NCI-H2171 treated with DMSO at 0.1 percent for 48 hours (cell line): ENCODE measurements around the gene SMIM29.
A peak's percentile ranks its signal among the peaks of the same experiment; 100 is the strongest.

Source experiments
- DNase-seq: peaks from one replicate; lab custom pipeline; 2025; lab: John Stamatoyannopoulos, UW

SMIM29 gene

DNA sequence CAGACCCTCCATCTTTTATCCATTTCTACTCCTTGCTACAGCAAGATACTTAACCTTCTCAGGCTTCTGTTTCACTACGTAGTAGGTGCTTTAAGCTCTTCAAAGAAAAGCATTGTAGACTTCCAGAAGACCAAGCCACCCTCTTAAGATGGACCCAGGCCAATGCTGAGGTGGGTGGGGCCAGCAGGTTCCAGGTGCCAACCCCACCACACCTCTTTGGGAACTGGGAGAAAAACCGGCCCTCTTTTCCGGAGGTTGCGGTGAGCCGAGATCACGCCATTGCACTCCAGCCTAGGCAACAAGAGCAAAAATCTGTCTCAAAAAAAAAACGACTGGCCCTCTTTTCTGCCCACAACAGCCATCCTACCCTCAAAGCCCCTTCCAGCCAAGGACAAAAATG lies 22.7 kb downstream of the SMIM29 start:
- DNase-seq: no peak

DNA sequence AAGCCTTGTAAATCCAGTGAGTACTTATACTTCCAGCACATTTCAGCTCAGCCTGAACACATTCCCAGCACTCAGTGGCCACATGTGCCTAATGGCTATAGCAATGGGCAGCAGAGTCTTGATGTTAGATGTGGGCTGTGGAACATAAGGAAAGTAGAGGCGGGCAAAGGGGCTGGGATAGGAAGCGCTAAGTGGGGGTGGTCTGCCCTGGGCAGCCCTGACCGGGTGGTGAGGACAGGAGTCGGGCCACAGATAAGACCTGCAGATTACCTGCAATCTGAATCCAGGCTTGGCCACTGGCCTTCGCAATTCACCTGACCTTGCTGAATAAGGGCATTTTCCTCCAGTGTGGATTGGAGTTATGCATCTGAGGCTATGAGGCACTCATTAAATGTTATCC lies 23.3 kb downstream of the SMIM29 start:
- no peak for DNase-seq

DNA sequence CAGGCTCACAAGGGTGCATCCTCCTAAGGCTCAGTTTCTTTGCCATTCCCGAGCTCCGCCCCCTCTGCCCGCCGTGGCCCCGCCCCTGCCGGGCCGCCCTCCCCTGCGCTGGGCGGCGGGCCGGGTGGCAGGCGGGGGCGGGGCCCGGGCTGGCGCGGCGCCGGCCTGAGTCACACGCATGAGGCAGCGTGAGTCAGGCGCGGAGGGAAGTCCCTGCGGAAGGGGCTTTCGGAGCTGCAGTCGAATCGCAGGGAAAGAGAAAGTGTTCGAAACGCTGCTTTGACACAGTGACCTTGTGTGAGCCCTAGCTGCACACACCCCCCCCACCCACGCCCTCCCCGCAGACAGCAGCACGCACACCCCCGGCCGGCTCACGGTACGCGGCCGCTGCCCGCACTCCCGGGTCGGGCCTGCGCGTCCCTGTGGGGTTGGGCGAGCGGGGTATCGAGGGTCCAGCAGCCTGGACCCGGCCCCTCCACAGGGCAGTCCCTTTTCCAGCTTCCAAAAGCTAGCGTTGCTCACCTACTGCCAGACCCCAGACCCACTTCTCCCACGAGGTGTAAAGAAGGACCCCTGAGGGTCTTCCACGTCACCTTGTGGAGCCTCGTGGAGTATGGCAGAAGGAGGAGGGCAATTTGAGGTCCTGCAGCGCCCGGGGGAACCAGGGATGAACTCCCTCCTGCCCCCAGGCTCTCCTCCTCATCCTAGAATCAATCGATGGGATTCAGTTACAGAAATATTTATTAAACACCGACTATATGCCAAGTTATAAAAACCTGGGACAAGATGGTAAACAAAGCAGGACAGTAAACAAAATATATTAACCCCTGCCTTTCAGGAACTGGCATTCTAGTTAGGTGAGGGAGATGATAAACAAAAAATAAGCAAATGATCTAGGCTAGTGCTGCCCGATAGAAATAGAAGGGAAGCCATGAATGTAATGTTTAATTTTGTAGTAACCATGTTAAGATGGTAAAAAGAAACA lies 24.6 kb downstream of the SMIM29 start:
- peak; percentile 90 for DNase-seq

DNA sequence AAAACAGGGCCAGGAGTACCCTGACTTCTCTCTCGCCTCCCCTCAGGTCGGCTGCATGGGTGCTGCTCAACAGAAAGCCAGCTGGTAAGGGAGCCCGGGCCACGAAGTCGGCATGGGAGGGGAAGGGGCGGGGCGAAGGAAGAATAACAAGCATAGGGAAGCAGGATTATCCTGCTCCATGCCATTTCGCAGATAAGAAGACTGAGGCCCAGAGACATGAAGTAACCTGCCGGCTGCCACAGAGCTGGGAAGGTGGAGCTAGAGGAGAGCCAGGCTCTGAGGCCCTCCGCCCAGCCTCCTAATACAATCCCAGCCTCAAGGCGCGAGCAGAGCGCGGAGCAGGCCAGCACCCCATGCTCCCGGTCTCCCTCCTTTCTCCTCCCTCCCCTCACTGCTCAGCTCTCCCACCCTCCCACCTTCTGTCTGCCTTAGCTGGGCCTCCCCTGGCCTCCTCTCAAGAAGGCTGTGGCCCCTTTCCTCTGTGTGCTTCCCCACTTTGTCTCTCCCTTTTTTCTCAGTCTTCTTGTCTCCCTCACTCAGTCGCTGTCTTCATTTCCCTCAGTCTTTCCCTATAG lies 25.3 kb downstream of the SMIM29 start:
- no peak for DNase-seq

DNA sequence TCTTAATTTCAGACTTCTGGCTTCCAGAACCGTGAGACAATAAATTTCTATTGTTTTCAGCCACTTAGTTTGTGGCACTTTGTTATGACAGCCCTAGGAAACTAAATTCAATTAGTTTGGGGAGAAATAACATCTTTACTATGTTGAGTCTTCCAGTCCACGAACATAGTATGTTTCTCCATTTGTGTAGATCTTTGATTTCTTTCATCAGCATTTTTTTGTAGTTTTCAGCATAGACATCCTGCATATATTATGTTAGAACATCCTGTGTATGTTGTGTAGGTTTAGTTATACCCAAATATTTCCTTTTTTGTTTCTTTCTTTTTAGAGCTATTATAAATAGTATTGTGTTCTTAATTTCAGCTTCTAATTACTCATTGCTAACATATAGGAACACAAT lies 30.1 kb downstream of the SMIM29 start:
- DNase-seq: no peak

DNA sequence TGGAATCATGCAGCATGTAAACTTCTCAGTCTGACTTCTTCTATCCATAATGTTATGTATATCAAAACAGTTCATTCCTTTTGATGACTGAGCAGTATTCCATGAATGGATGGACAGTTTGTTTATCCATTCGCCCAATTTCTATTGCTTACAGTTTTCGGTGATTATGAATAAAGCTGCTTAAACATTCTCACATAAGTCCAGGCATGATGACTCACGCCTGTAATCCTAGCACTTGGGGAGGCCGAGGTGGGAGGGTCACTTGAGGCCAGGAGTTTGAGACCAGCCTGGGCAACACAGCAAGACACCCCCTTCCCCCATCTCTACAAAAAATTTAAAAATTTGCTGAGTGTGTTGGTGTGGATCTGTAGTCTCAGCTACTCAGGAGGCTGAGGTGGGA lies 35.0 kb downstream of the SMIM29 start:
- DNase-seq: no peak

DNA sequence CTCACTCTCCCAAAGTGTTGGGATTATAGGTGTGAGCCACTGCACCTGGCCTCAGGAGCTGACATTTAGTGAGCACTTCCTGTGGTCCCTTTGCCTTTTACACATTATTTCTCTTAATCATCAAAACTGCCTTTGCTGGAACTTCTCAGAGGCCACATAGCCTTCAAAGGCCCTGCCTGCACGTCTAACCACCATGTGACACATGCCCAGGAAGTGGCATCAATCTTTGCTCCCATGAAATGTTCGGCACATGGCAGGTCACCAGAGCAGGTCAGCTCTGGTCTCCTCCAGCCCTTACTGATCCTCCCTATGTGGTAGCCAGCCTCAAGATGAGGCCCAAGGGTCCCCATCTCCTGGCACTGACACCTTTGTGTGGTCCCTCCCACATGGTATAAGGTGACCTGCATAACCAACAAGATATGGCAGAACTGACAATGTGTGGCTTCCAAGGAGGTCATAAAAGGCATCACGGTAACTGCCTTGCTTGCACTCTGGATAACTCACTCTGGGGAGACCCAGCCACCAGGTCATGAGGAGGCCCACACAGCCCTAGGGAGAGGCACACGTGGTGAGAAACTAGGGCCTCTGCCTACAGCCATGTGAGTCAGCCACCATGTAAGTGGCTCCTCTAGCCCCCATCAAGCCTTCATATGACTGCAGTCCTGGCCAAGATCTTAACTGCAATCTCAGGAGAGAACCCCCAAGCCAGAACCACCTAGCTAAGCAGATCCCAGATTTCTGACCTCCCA lies 40.9 kb downstream of the SMIM29 start:
- no peak for DNase-seq

DNA sequence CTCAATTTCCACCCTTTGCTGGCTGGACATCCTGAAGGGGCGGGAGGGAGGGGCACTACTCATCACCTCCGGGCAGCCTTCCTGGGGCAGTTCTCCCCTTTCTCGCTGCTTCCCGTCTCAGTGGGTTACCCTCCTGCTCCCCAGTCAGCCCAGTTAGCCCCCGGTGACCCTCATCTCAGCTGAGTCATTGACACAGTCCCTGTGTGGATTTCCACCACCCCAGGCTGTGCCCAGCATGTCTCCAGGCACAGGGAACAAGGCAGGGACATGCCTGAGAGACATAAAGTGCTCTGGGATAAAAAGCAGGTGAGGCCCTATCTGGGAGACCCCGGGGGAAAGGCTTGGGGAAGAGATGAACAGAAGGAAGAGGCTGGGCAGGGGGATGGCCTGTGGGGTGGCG lies 42.1 kb downstream of the SMIM29 start:
- DNase-seq: no peak

DNA sequence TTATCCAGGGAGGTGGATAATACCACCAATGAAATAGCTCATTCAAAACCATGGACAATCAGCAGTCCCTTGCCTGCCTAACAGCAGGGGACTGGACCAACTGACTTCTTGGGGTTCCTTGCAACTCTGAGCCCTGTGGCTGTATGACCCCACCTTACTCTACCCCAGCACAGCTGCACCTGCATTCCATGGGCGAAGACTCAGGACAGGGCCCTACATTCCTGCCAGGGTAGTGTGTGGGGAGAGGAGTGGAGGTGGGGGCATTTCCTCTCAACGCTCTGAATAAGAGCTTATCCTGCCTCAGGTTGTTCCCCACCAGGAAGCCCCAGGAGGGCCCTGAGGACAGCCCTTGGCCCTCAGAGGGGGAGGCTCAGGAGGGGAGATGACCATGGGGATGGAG lies 42.9 kb downstream of the SMIM29 start:
- no peak for DNase-seq

DNA sequence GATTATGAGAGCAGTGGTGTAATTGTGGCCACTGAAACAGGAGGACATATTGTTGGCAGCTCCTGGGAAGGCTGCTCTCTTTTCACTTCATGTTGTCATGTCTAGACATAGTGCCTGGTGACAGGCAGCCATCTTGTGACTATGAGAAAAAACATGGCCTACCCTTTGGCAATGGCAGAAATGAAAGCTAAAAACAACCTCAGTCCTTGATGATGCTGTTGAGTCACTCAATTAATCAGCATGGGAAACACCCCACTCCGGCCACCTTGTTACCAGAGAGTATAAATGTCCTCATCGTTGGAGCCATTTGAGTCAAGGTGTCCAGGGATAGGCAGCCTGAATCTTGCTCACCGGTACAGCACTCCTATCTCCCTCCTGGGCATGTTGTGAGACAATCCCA lies 43.3 kb downstream of the SMIM29 start:
- DNase-seq: no peak

DNA sequence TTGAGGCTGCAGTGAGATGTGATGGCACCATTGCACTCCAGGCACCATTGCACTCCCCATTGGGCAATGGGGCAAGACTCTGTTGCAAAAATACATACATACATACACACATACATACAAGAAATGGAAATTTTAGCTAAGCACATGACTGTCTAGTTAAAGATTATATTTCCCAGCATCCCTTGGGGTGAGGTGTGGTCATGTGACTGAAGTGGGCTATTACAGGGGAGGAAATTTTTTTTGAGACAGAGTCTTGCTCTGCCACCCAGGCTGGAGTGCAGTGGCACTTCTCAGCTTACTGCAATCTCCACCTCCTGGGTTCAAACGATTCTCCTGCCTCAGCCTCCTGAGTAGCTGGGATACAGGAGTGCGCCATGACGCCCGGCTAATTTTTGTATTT lies 44.1 kb downstream of the SMIM29 start:
- DNase-seq: no peak

DNA sequence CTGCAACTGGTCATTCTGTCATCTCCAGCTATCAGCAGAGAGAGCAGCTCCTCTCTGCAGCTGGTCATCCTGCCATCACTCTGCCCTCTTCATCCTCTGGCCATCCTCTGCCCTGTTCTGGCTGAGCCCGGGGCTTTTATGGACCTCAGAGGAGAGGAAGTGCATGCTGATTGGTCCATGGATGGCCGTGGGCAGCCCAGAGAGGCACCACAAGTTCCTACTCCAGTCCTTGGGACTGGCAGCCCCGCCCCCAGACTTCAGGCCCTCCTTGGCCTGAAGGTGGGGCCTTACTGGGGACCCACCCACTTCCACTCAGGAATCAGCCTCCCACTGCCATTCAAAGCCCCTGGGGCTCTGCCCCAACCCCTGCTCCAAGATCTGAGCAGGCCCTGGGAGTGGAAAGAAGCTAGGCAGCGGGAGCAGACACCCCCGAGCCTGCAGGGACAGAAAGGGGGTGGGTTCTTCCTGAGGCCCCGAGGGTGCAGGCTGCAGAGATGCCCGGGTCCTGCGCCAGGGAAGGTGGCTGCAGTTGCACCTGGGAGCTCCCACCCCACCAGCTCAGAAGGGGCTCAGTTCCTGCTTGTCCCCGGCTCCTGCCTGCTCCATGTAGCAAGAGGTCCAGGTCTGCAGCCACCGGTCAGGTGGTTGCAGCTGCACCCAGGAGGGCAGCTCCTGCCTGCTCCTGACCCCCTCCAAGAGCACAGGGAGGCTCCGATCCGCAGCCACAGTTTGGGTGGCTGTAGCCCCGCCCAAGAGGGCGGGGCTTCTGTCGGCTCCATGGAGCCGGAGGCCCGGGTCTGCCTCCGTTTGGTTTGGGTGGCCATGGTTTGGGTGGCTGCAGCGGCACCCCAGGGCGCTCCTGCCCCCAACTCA lies 46.2 kb downstream of the SMIM29 start:
- no peak for DNase-seq

DNA sequence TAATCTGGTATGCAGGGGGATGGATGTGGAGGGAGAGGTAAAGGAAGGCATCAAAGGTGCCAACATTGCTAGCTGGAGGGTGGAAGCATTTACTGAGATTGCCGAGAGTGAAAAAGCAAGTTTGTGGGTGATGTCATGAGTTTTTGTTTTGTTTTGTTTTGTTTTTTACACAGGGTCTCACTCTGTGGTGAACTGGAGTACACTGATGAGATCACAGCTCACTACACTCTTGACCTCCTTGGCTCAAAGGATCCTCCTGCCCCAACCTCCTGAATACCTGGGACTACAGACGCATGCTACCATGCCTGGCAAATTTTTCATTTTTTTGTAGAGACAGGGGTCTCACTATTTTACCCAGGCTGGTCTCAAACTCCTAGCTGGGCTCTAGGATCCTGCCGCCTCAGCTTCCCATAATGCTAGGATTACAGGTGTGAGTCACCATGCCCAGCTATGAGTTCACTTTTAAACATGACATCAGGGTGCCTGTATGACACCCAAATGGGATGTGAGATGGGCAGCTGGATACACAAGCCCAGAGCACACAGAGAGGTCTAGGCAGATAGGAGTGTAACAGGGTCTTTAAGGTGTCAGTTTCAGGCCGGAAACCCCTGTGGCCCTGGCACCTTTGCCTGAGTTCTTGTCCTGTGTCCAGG lies 47.2 kb downstream of the SMIM29 start:
- no peak for DNase-seq

DNA sequence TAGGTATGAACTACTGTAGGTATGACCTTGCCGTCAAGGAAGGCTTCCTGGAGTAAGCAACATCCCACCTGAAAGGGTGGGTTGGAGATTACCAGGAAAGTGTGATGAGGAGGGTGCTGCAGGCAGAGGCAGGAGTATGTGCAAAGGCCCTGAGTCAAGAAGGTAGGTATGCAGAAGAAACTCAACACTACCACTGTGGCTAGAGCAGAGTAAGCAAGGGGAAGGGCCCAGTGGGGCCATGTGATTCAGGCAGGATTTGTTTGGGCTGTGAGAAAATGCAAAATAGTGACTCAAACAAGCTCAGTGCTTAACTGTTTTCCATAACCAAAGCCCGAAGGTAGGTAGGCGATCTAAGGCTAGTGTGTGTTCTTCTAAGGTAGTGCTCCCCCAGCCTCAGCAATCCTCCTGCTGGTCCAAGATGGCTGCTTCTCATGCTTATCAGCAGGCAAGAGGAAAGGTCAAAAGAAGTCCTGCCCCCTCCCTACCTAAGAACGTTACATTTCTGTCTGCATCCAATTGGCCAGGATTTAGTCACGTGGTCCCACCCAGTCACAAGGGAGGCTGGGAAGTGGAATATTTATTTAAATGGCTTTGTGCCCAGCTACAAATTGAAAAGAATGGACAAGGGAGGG lies 48.4 kb downstream of the SMIM29 start:
- no peak for DNase-seq

DNA sequence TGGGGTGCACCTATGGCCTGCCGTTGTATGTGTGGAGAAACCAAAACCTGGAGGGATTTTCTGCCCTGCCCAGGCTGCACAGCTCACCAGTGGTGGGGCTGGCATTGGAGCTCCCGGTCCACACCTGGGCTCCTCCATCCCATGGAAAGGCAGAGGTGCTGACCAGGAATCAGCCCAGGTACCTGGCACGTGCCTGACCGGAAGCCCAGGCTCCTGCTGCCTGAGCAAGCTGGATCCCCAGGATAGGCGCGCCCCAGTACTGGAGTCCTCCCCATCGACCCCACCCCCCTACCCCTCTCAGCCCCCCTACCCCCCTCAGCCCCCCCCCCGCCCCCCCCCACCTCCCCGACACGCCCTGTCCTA lies 52.0 kb downstream of the SMIM29 start:
- DNase-seq: no peak
